BE2C (cell line): ENCODE data around the gene NLRP6.
"Not testable (repeated sequence)": the region's sequence is repeated elsewhere in the genome, so short reads cannot be mapped to it uniquely, and the experiment has no call there.

Source experiments
- DNase-seq: peaks from one replicate; pipeline ENCODE4 v3.0.0-alpha.2; 2020
- H3K27me3 ChIP-seq: fragments of 250-450 bp; sonication (Bioruptor Pico); 2 replicates; pipeline ENCODE4 v1.5.1; 2020; ENCODE audit warnings: mild to moderate bottlenecking
- H3K36me3 ChIP-seq: fragments of 250-450 bp; sonication (Bioruptor Pico); 2 replicates; pipeline ENCODE4 v1.5.1; 2020; ENCODE audit warnings: mild to moderate bottlenecking
- H3K4me1 ChIP-seq: fragments of 250-450 bp; sonication (Bioruptor Pico); 2 replicates; pipeline ENCODE4 v1.5.1; 2020
- H3K4me3 ChIP-seq: 2 replicates; pipeline ENCODE4 v1.5.1; 2011; ENCODE audit warnings: low read depth, low read length
- H3K9me3 ChIP-seq: fragments of 250-450 bp; sonication (Bioruptor Pico); 2 replicates; pipeline ENCODE4 v1.5.1; 2020
- CTCF ChIP-seq: IDR thresholded peaks from 2 replicates; pipeline ENCODE4 v1.5.1; 2012; ENCODE audit warnings: mild to moderate bottlenecking, low read depth, low read length

Gene NLRP6

GRCh38 chr11:313787-314553 lies 35.8 kb downstream of the NLRP6 start, which contains the start of gene IFITM1:
Gene IFITM1 (plus strand): TSS chr11:314040. CDS start chr11:314171, 131 bp downstream.
- H3K27me3 ChIP-seq: peaks cover 5% of the 10 kb centered on the region
- TF ChIP-seq CTCF: no peak

GRCh38 chr11:314554-314875 lies 36.3 kb downstream of the NLRP6 start:
- DNase-seq, H3K4me3 ChIP-seq, H3K4me1 ChIP-seq, H3K27me3 ChIP-seq, H3K36me3 ChIP-seq, H3K9me3 ChIP-seq: not testable (repeated sequence)

More at GRCh38 chr11:313787-314553, 35.8 kb downstream of the NLRP6 start, which contains the start of gene IFITM1:
- Histone ChIP-seq H3K9me3 (no peaks in the 10 kb centered on the region), H3K4me1 (no peaks in the 10 kb centered on the region), H3K36me3 (no peaks in the 10 kb centered on the region), H3K4me3 (no peak within 1 kb of the TSS)
- DNase-seq: no peak

- no peak overlapping the region for H3K4me3 ChIP-seq
- no peaks in the 10 kb centered on the region for H3K4me1 ChIP-seq
- H3K27me3 ChIP-seq: peaks cover 5% of the 10 kb centered on the region
- no peak for TF ChIP-seq CTCF
- DNase-seq: no peak
- no peaks in the 10 kb centered on the region for H3K9me3 ChIP-seq
- no peaks in the 10 kb centered on the region for H3K36me3 ChIP-seq
These were observed 36.9 kb downstream of the NLRP6 start for GRCh38 chr11:315051-315481.

GRCh38 chr11:315516-315994 lies 37.3 kb downstream of the NLRP6 start:
- Histone ChIP-seq H3K36me3 (no peaks in the 10 kb centered on the region), H3K4me1 (no peaks in the 10 kb centered on the region), H3K4me3 (no peak overlapping the region), H3K27me3 (peaks cover 5% of the 10 kb centered on the region), H3K9me3 (no peaks in the 10 kb centered on the region)
- no peak for TF ChIP-seq CTCF
- no peak for DNase-seq

- Histone ChIP-seq H3K4me3 (no peak overlapping the region), H3K4me1 (no peaks in the 10 kb centered on the region), H3K27me3 (peaks cover 5% of the 10 kb centered on the region), H3K9me3 (no peaks in the 10 kb centered on the region), H3K36me3 (no peaks in the 10 kb centered on the region)
- DNase-seq: no peak
- no peak for TF ChIP-seq CTCF
These were observed 38.0 kb downstream of the NLRP6 start for GRCh38 chr11:316031-316701.

GRCh38 chr11:316891-317301 lies 38.7 kb downstream of the NLRP6 start:
- H3K4me3 ChIP-seq: no peak overlapping the region
- no peak for TF ChIP-seq CTCF
- no peaks in the 10 kb centered on the region for H3K36me3 ChIP-seq
- no peaks in the 10 kb centered on the region for H3K4me1 ChIP-seq
- H3K9me3 ChIP-seq: no peaks in the 10 kb centered on the region
- peaks cover 5% of the 10 kb centered on the region for H3K27me3 ChIP-seq
- DNase-seq: no peak

GRCh38 chr11:317668-318404 lies 39.6 kb downstream of the NLRP6 start:
- H3K4me3 ChIP-seq, H3K4me1 ChIP-seq, DNase-seq, H3K36me3 ChIP-seq, H3K27me3 ChIP-seq, H3K9me3 ChIP-seq: not testable (repeated sequence)

- H3K9me3 ChIP-seq, DNase-seq, H3K4me1 ChIP-seq, H3K27me3 ChIP-seq, H3K36me3 ChIP-seq, H3K4me3 ChIP-seq: not testable (repeated sequence)
These were observed 40.4 kb downstream of the NLRP6 start for GRCh38 chr11:318405-319120.
